Smooth muscle cell (in vitro differentiated cells): ENCODE measurements around the gene CA5B. TPM values are rescaled to one million over a fixed set of nuclear protein-coding genes. Genes with fewer than 3 reads are reported as not detected.
"Not testable (repeated sequence)": the region's sequence is repeated elsewhere in the genome, so short reads cannot be mapped to it uniquely, and the experiment has no call there.

Source experiments
- DNase-seq: peaks from one replicate; lab custom pipeline; 2025; ENCODE audit not compliant: unreplicated experiment; lab: John Stamatoyannopoulos, UW
- H2AFZ ChIP-seq: fragments of 200-600 bp; sonication (generic); 2 replicates; pipeline ENCODE4 v1.6.0; 2016; ENCODE audit warnings: antibody characterized with exemption, low read depth, mild to moderate bottlenecking
- H3F3A ChIP-seq: fragments of 200-600 bp; sonication (generic); 2 replicates; pipeline ENCODE4 v1.6.0; 2017; ENCODE audit warnings: antibody characterized with exemption, low read depth
- H3K27ac ChIP-seq: fragments of 200-600 bp; sonication (generic); 2 replicates; pipeline ENCODE4 v1.5.1; 2016; ENCODE audit warnings: low read depth, mild to moderate bottlenecking
- H3K27me3 ChIP-seq: fragments of 200-600 bp; sonication (generic); 2 replicates; pipeline ENCODE4 v1.6.1; 2016; ENCODE audit warnings: low read depth, mild to moderate bottlenecking
- H3K36me3 ChIP-seq: fragments of 200-600 bp; sonication (generic); 2 replicates; pipeline ENCODE4 v1.5.1; 2016; ENCODE audit warnings: low read depth
- H3K4me1 ChIP-seq: fragments of 200-600 bp; sonication (generic); 2 replicates; pipeline ENCODE4 v1.5.1; 2016; ENCODE audit warnings: low read depth
- H3K4me2 ChIP-seq: fragments of 200-600 bp; sonication (generic); 2 replicates; pipeline ENCODE4 v1.6.0; 2016; ENCODE audit warnings: mild to moderate bottlenecking
- H3K4me3 ChIP-seq: fragments of 200-600 bp; sonication (generic); 2 replicates; pipeline ENCODE4 v1.5.1; 2016; ENCODE audit warnings: mild to moderate bottlenecking
- H3K79me2 ChIP-seq: fragments of 200-600 bp; sonication (generic); 2 replicates; pipeline ENCODE4 v1.6.0; 2016; ENCODE audit warnings: low read depth, mild to moderate bottlenecking
- H3K9ac ChIP-seq: fragments of 200-600 bp; sonication (generic); 2 replicates; pipeline ENCODE4 v1.6.0; 2016; ENCODE audit warnings: low read depth
- H3K9me3 ChIP-seq: fragments of 200-600 bp; sonication (generic); replicated peaks from 2 replicates; pipeline ENCODE4 v1.5.1; 2016; ENCODE audit warnings: low read depth
- H4K20me1 ChIP-seq: fragments of 200-600 bp; sonication (generic); 2 replicates; pipeline ENCODE4 v1.6.0; 2016; ENCODE audit warnings: low read depth
- WGBS: methylation state at CpG from one replicate; pipeline ENCODE4 v1.1.7; 2016; ENCODE audit warnings: low lambda C conversion rate; 5-methylcytosine and 5-hydroxymethylcytosine counted together
- polyA plus RNA-seq: library from polyadenylated mRNA; unstranded; fragments of >200 nt; fragmentation: Nextera tagmentation; extraction: Ambion mirVana; gene quantifications from 2 replicates; pipeline ENCODE4 v1.2.1, GENCODE V29; 2016
- small RNA-seq: library from RNA; depleted of rRNA; stranded (forward); fragments of <200 nt; gene quantifications from one replicate; pipeline ENCODE3, GENCODE V24; 2014
- total RNA-seq: library from RNA; depleted of rRNA; stranded (reverse); fragments of >200 nt; gene quantifications from 2 replicates; pipeline ENCODE4 v1.2.3, GENCODE V29; 2014
- TF ChIP-seq, protein P1 (sequence below): fragments of 200-600 bp; sonication (generic); IDR thresholded peaks from 2 replicates; pipeline ENCODE4 v1.5.1; 2017; ENCODE audit warnings: borderline replicate concordance, mild to moderate bottlenecking, antibody characterized with exemption; ENCODE audit not compliant: insufficient read depth, poor library complexity, severe bottlenecking

The CA5B gene
- total and polyA plus RNA-seq, 2 experiments from 2014 or later: 10.1 to 10.3 TPM

DNA sequence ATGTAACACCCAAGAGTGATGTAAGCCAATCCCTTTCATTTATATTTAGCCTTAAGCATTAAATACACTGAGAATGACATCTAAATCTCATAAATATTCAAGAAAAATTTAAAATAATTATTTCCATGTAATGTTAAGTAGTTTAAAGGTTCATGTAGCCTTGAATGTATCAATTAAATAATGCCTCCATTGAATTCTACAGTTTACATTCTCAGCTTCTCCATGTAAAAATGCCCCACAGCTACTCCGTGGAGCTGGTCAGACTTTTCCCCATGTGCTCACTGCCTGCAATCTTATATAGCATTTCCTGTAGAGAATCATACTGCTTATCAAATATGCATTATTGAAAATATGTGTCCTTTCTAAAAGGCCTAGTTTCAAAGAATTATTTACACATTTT, 91.1 kb downstream of the CA5B start:
- H3F3A ChIP-seq: peaks cover 19% of the 10 kb centered on the region
- TF ChIP-seq, protein P1, sequence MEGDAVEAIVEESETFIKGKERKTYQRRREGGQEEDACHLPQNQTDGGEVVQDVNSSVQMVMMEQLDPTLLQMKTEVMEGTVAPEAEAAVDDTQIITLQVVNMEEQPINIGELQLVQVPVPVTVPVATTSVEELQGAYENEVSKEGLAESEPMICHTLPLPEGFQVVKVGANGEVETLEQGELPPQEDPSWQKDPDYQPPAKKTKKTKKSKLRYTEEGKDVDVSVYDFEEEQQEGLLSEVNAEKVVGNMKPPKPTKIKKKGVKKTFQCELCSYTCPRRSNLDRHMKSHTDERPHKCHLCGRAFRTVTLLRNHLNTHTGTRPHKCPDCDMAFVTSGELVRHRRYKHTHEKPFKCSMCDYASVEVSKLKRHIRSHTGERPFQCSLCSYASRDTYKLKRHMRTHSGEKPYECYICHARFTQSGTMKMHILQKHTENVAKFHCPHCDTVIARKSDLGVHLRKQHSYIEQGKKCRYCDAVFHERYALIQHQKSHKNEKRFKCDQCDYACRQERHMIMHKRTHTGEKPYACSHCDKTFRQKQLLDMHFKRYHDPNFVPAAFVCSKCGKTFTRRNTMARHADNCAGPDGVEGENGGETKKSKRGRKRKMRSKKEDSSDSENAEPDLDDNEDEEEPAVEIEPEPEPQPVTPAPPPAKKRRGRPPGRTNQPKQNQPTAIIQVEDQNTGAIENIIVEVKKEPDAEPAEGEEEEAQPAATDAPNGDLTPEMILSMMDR: no peak

DNA sequence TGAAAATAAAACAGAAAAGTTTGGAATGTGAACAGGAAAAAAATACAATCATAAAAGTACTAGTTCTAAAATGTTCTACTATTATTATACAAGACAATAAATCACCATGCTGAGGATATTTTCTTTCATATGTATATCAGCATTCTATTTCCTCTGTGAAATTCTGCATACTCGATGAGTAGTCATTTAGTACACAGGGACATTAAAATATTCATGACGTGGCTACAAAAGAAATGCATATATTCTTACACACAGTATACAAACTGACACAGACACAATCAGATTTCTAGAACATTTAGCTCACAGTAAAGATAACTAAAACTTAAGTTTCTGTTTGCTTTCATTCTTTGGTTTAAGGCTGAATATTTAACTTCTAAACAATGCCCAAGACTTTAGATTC, 93.3 kb downstream of the CA5B start:
- H3K4me2 ChIP-seq, DNase-seq, H3K9me3 ChIP-seq, H3K4me3 ChIP-seq, H3K27ac ChIP-seq, H3K27me3 ChIP-seq, H2AFZ ChIP-seq, H3K9ac ChIP-seq, H3K36me3 ChIP-seq: not testable (repeated sequence)
- peaks cover 16% of the 10 kb centered on the region for H3K4me1 ChIP-seq
- peaks cover 23% of the 10 kb centered on the region for H3K79me2 ChIP-seq
- WGBS: 100% methylated on average over 1 of the region's 2 CpGs
- peaks cover 28% of the 10 kb centered on the region for H4K20me1 ChIP-seq
- H3F3A ChIP-seq: peaks cover 13% of the 10 kb centered on the region

More for the DNA sequence above, 91.1 kb downstream of the CA5B start:
- no peaks in the 10 kb centered on the region for H3K27me3 ChIP-seq
- H2AFZ ChIP-seq: no peak overlapping the region
- peaks cover 9% of the 10 kb centered on the region for H3K4me1 ChIP-seq
- H3K4me3 ChIP-seq: no peak overlapping the region
- H3K36me3 ChIP-seq: peaks cover 7% of the 10 kb centered on the region
- no peaks in the 10 kb centered on the region for H3K9me3 ChIP-seq
- H3K27ac ChIP-seq: no peak overlapping the region
- no peak for DNase-seq
- no peak overlapping the region for H3K4me2 ChIP-seq
- WGBS: 83% methylated on average over 1 of the region's 1 CpG
- peaks cover 13% of the 10 kb centered on the region for H4K20me1 ChIP-seq
- H3K79me2 ChIP-seq: peaks cover 9% of the 10 kb centered on the region
- H3K9ac ChIP-seq: no peak overlapping the region

DNA sequence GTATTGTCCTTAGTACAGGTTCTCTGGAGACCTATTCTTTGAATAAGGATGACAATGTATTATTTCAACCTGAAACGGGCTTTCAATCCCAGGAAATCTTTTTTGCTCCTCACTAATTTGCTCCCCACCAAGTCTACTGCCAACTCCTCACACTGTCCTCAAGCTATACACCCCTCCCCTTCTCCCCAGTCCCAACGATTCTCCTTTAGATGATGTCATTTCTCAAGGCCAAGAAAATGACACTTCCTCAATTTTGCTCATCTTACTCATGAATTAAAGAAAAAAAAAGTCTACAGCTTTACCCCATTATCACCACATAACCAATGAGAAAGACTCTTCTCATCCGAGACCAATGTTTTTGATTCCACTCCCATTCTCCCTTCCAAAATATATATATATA, 96.0 kb downstream of the CA5B start:
- H2AFZ ChIP-seq: no peak overlapping the region
- H3K36me3 ChIP-seq: no peaks in the 10 kb centered on the region
- no peak overlapping the region for H3K4me2 ChIP-seq
- H3K4me3 ChIP-seq: no peak overlapping the region
- TF ChIP-seq, protein P1: no peak
- H3K27me3 ChIP-seq: no peaks in the 10 kb centered on the region
- H4K20me1 ChIP-seq: peaks cover 34% of the 10 kb centered on the region
- H3K79me2 ChIP-seq: peaks cover 47% of the 10 kb centered on the region
- H3K4me1 ChIP-seq: peaks cover 16% of the 10 kb centered on the region
- no peak overlapping the region for H3K9ac ChIP-seq
- H3K9me3 ChIP-seq: no peaks in the 10 kb centered on the region
- no peak for DNase-seq
- H3F3A ChIP-seq: no peaks in the 10 kb centered on the region
- H3K27ac ChIP-seq: no peak overlapping the region
- 81% methylated on average over 3 of the region's 3 CpGs for WGBS

DNA sequence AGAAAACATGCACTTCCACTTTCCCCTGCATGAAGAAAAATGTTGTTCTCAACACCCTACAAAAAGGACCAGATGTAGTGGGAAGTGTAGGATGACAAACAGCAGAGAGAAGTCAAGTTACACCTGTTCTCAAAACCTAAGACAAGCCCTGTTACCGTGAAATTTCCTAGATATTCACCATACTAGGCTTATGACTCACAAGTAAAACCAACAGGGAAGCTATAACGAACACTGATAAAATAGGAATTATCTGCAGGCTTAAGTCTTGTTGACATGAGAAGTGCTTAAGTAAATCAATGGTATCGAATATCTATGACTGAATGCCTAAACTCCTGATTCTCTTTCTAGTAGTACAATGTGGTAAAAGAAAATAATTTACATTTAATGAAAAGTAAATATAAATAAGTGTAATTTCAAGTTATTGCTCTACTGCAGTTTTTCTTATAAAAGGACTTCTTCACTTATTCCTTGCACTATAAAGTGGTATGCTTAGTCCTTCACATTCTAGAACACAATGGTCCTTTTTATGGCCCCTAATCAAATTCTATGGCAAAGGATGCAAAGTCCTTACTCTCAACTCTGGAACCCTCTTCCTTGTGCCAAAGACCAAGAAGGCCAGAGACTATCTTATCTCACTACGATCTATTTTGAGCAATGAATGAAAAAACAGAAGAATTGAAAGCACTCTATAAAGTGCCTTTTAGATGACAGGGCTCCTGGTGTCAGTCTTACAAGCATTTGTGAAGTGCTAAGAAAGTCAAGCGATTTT, 96.9 kb downstream of the CA5B start:
- WGBS: 38% methylated on average over 5 of the region's 5 CpGs
- Histone ChIP-seq H3K27ac (no peak overlapping the region), H2AFZ (no peak overlapping the region), H3K4me1 (peaks cover 16% of the 10 kb centered on the region), H3K4me2 (no peak overlapping the region), H3F3A (no peaks in the 10 kb centered on the region), H3K4me3 (no peak overlapping the region), H3K79me2 (peaks cover 52% of the 10 kb centered on the region), H3K9ac (no peak overlapping the region), H3K9me3 (no peaks in the 10 kb centered on the region), H4K20me1 (peaks cover 34% of the 10 kb centered on the region), H3K27me3 (no peaks in the 10 kb centered on the region), H3K36me3 (no peaks in the 10 kb centered on the region)
- TF ChIP-seq, protein P1: no peak
- no peak for DNase-seq

Small RNA genes lying within 50 kb of the gene (small RNA-seq; reads per million reads assigned to genes)
- gene RF00409: not detected

Other genes with a start within 250 kb of the CA5B start
- 5.4 and 9.3 TPM in 2 replicates for gene PIR, start 244.9 kb upstream of the CA5B start, total RNA-seq
- 14.3 and 16.5 TPM in 2 replicates for gene PIR, start 244.9 kb upstream of the CA5B start, polyA plus RNA-seq
- gene BMX, start 237.5 kb upstream of the CA5B start, total RNA-seq: not detected in 2 replicates
- not detected in 2 replicates for gene BMX, start 237.5 kb upstream of the CA5B start, polyA plus RNA-seq
- 1.6 and 5.1 TPM in 2 replicates for gene ACE2, start 137.3 kb upstream of the CA5B start, total RNA-seq
- 1.0 and 1.6 TPM in 2 replicates for gene ACE2, start 137.3 kb upstream of the CA5B start, polyA plus RNA-seq
- gene CLTRN, start 73.5 kb upstream of the CA5B start, total RNA-seq: 1.1 and 3.1 TPM in 2 replicates
- 1.9 and 2.4 TPM in 2 replicates for gene CLTRN, start 73.5 kb upstream of the CA5B start, polyA plus RNA-seq
- 7.1 and 20.6 TPM in 2 replicates for gene ZRSR2, start 52.2 kb downstream of the CA5B start, total RNA-seq
- 23.9 and 32.4 TPM in 2 replicates for gene ZRSR2, start 52.2 kb downstream of the CA5B start, polyA plus RNA-seq
- gene AP1S2, start 116.5 kb downstream of the CA5B start, total RNA-seq: 162 and 233 TPM in 2 replicates
- gene AP1S2, start 116.5 kb downstream of the CA5B start, polyA plus RNA-seq: 86.7 and 120 TPM in 2 replicates